Smooth muscle cell (in vitro differentiated cells): Measurements from ENCODE around the gene CTDSPL. TPM values are rescaled to one million over a fixed set of nuclear protein-coding genes. Genes with fewer than 3 reads are reported as not detected.
"Not testable (repeated sequence)": the region's sequence is repeated elsewhere in the genome, so short reads cannot be mapped to it uniquely, and the experiment has no call there.

Source experiments
- DNase-seq: peaks from one replicate; lab custom pipeline; 2025; ENCODE audit not compliant: unreplicated experiment; lab: John Stamatoyannopoulos, UW
- H2AFZ ChIP-seq: fragments of 200-600 bp; sonication (generic); 2 replicates; pipeline ENCODE4 v1.6.0; 2016; ENCODE audit warnings: antibody characterized with exemption, low read depth, mild to moderate bottlenecking
- H3F3A ChIP-seq: fragments of 200-600 bp; sonication (generic); 2 replicates; pipeline ENCODE4 v1.6.0; 2017; ENCODE audit warnings: antibody characterized with exemption, low read depth
- H3K27ac ChIP-seq: fragments of 200-600 bp; sonication (generic); 2 replicates; pipeline ENCODE4 v1.5.1; 2016; ENCODE audit warnings: low read depth, mild to moderate bottlenecking
- H3K27me3 ChIP-seq: fragments of 200-600 bp; sonication (generic); 2 replicates; pipeline ENCODE4 v1.6.1; 2016; ENCODE audit warnings: low read depth, mild to moderate bottlenecking
- H3K36me3 ChIP-seq: fragments of 200-600 bp; sonication (generic); 2 replicates; pipeline ENCODE4 v1.5.1; 2016; ENCODE audit warnings: low read depth
- H3K4me1 ChIP-seq: fragments of 200-600 bp; sonication (generic); 2 replicates; pipeline ENCODE4 v1.5.1; 2016; ENCODE audit warnings: low read depth
- H3K4me2 ChIP-seq: fragments of 200-600 bp; sonication (generic); 2 replicates; pipeline ENCODE4 v1.6.0; 2016; ENCODE audit warnings: mild to moderate bottlenecking
- H3K4me3 ChIP-seq: fragments of 200-600 bp; sonication (generic); 2 replicates; pipeline ENCODE4 v1.5.1; 2016; ENCODE audit warnings: mild to moderate bottlenecking
- H3K79me2 ChIP-seq: fragments of 200-600 bp; sonication (generic); 2 replicates; pipeline ENCODE4 v1.6.0; 2016; ENCODE audit warnings: low read depth, mild to moderate bottlenecking
- H3K9ac ChIP-seq: fragments of 200-600 bp; sonication (generic); 2 replicates; pipeline ENCODE4 v1.6.0; 2016; ENCODE audit warnings: low read depth
- H3K9me3 ChIP-seq: fragments of 200-600 bp; sonication (generic); replicated peaks from 2 replicates; pipeline ENCODE4 v1.5.1; 2016; ENCODE audit warnings: low read depth
- H4K20me1 ChIP-seq: fragments of 200-600 bp; sonication (generic); 2 replicates; pipeline ENCODE4 v1.6.0; 2016; ENCODE audit warnings: low read depth
- CTCF ChIP-seq: fragments of 200-600 bp; sonication (generic); IDR thresholded peaks from 2 replicates; pipeline ENCODE4 v1.5.1; 2017; ENCODE audit warnings: borderline replicate concordance, mild to moderate bottlenecking, antibody characterized with exemption; ENCODE audit not compliant: insufficient read depth, poor library complexity, severe bottlenecking
- WGBS: methylation state at CpG from one replicate; pipeline ENCODE4 v1.1.7; 2016; ENCODE audit warnings: low lambda C conversion rate; 5-methylcytosine and 5-hydroxymethylcytosine counted together
- polyA plus RNA-seq: library from polyadenylated mRNA; unstranded; fragments of >200 nt; fragmentation: Nextera tagmentation; extraction: Ambion mirVana; gene quantifications from 2 replicates; pipeline ENCODE4 v1.2.1, GENCODE V29; 2016
- total RNA-seq: library from RNA; depleted of rRNA; stranded (reverse); fragments of >200 nt; gene quantifications from 2 replicates; pipeline ENCODE4 v1.2.3, GENCODE V29; 2014

The CTDSPL gene
- total and polyA plus RNA-seq, 2 experiments from 2014 or later = 31.3 to 34.3 TPM

GRCh38 chr3:37814547-37814946 lies 47.1 kb upstream of the CTDSPL start:
- TF ChIP-seq CTCF = peak; percentile 37

GRCh38 chr3:37815156-37815555 lies 46.5 kb upstream of the CTDSPL start:
- not testable (repeated sequence) for H3K27me3 ChIP-seq, H3K9me3 ChIP-seq, H3K4me1 ChIP-seq, H3K27ac ChIP-seq, H3K79me2 ChIP-seq, H3K9ac ChIP-seq, H2AFZ ChIP-seq, H4K20me1 ChIP-seq, H3K36me3 ChIP-seq, DNase-seq, H3K4me2 ChIP-seq, H3F3A ChIP-seq, H3K4me3 ChIP-seq
- WGBS = 99% methylated on average over 9 of the region's 9 CpGs

More at GRCh38 chr3:37814547-37814946, 47.1 kb upstream of the CTDSPL start:
- no peaks in the 10 kb centered on the region for H3K4me1 ChIP-seq
- no peak overlapping the region for H3K4me3 ChIP-seq
- peaks cover 4% of the 10 kb centered on the region for H4K20me1 ChIP-seq
- no peaks in the 10 kb centered on the region for H3K36me3 ChIP-seq
- no peak overlapping the region for H2AFZ ChIP-seq
- H3K79me2 ChIP-seq = no peaks in the 10 kb centered on the region
- no peak overlapping the region for H3K9ac ChIP-seq
- H3K27ac ChIP-seq = no peak overlapping the region
- no peaks in the 10 kb centered on the region for H3K27me3 ChIP-seq
- DNase-seq = no peak
- H3F3A ChIP-seq = no peaks in the 10 kb centered on the region
- no peaks in the 10 kb centered on the region for H3K9me3 ChIP-seq
- H3K4me2 ChIP-seq = no peak overlapping the region
- 93% methylated on average over 2 of the region's 2 CpGs for WGBS

GRCh38 chr3:37816271-37816670 lies 45.4 kb upstream of the CTDSPL start:
- Histone ChIP-seq H3K79me2 (no peaks in the 10 kb centered on the region), H4K20me1 (peaks cover 4% of the 10 kb centered on the region), H3K27me3 (no peaks in the 10 kb centered on the region), H3F3A (no peaks in the 10 kb centered on the region), H3K27ac (no peak overlapping the region), H3K4me1 (no peaks in the 10 kb centered on the region), H3K9me3 (no peaks in the 10 kb centered on the region), H3K9ac (no peak overlapping the region), H2AFZ (no peak overlapping the region), H3K36me3 (no peaks in the 10 kb centered on the region), H3K4me3 (no peak overlapping the region), H3K4me2 (no peak overlapping the region)
- DNase-seq = no peak
- no peak for TF ChIP-seq CTCF
- WGBS = 82% methylated on average over 2 of the region's 2 CpGs

GRCh38 chr3:37819591-37819990 lies 42.1 kb upstream of the CTDSPL start:
- WGBS = 83% methylated on average over 3 of the region's 3 CpGs
- Histone ChIP-seq H2AFZ (no peak overlapping the region), H4K20me1 (no peaks in the 10 kb centered on the region), H3K4me2 (no peak overlapping the region), H3K9me3 (no peaks in the 10 kb centered on the region), H3K27me3 (no peaks in the 10 kb centered on the region), H3K27ac (no peak overlapping the region), H3F3A (no peaks in the 10 kb centered on the region), H3K9ac (no peak overlapping the region), H3K4me3 (no peak overlapping the region), H3K36me3 (no peaks in the 10 kb centered on the region), H3K4me1 (no peaks in the 10 kb centered on the region), H3K79me2 (no peaks in the 10 kb centered on the region)
- no peak for TF ChIP-seq CTCF
- no peak for DNase-seq
